ENCODE data around the gene ATG7. TPM values are rescaled to one million over a fixed set of nuclear protein-coding genes. Genes with fewer than 3 reads are reported as not detected.

The ATG7 gene
- total and polyA plus RNA-seq, 2 experiments from 2014 or later: 22.2 to 22.9 TPM

- no peak overlapping the region for H3K4me3 ChIP-seq
- H3K36me3 ChIP-seq: peaks cover 5% of the 10 kb centered on the region
- no peak for TF ChIP-seq CTCF (IDR thresholded peaks at IDR 0.05; ENCODE audit: low read depth, low read length)
- no peak overlapping the region for H3K27ac ChIP-seq
- H3K27me3 ChIP-seq: no peaks in the 10 kb centered on the region
- no peaks in the 10 kb centered on the region for H3K9me3 ChIP-seq (ENCODE audit: low read depth)
- no peak for DNase-seq (ENCODE audit: low read depth in 1 of 2, low spot score in 1 of 2)
- no peaks in the 10 kb centered on the region for H3K4me1 ChIP-seq (ENCODE audit: low read depth)
Observed at GRCh38 chr3:11297126-11297525, 24.9 kb downstream of the ATG7 start.

GRCh38 chr3:11300970-11301369 is 28.8 kb downstream of the ATG7 start:
- no peak for TF ChIP-seq CTCF (IDR thresholded peaks at IDR 0.05; ENCODE audit: low read depth, low read length)
- Histone ChIP-seq H3K9me3 (ENCODE audit: low read depth) (no peaks in the 10 kb centered on the region), H3K4me3 (no peak overlapping the region), H3K27me3 (no peaks in the 10 kb centered on the region), H3K4me1 (ENCODE audit: low read depth) (no peaks in the 10 kb centered on the region), H3K27ac (no peak overlapping the region), H3K36me3 (peaks cover 5% of the 10 kb centered on the region)
- no peak for DNase-seq (ENCODE audit: low read depth in 1 of 2, low spot score in 1 of 2)

- H3K36me3 ChIP-seq: peaks cover 5% of the 10 kb centered on the region
- no peak overlapping the region for H3K27ac ChIP-seq
Observed at GRCh38 chr3:11302444-11302843, 30.2 kb downstream of the ATG7 start.

GRCh38 chr3:11304175-11304574 is 32.0 kb downstream of the ATG7 start:
- H3K36me3 ChIP-seq: peaks cover 9% of the 10 kb centered on the region

More at GRCh38 chr3:11302444-11302843, 30.2 kb downstream of the ATG7 start:
- no peak for TF ChIP-seq CTCF (IDR thresholded peaks at IDR 0.05; ENCODE audit: low read depth, low read length)
- no peaks in the 10 kb centered on the region for H3K4me1 ChIP-seq (ENCODE audit: low read depth)
- no peak for DNase-seq (ENCODE audit: low read depth in 1 of 2, low spot score in 1 of 2)
- H3K27me3 ChIP-seq: no peaks in the 10 kb centered on the region
- H3K4me3 ChIP-seq: no peak overlapping the region
- no peaks in the 10 kb centered on the region for H3K9me3 ChIP-seq (ENCODE audit: low read depth)

GRCh38 chr3:11305509-11305908 is 33.3 kb downstream of the ATG7 start:
- Histone ChIP-seq H3K9me3 (ENCODE audit: low read depth) (no peaks in the 10 kb centered on the region), H3K4me1 (ENCODE audit: low read depth) (no peaks in the 10 kb centered on the region), H3K4me3 (no peak overlapping the region), H3K27ac (no peak overlapping the region), H3K36me3 (peaks cover 12% of the 10 kb centered on the region), H3K27me3 (no peaks in the 10 kb centered on the region)
- TF ChIP-seq CTCF (IDR thresholded peaks at IDR 0.05; ENCODE audit: low read depth, low read length): no peak
- DNase-seq (ENCODE audit: low read depth in 1 of 2, low spot score in 1 of 2): no peak

More at GRCh38 chr3:11304175-11304574, 32.0 kb downstream of the ATG7 start:
- Histone ChIP-seq H3K4me1 (ENCODE audit: low read depth) (no peaks in the 10 kb centered on the region), H3K9me3 (ENCODE audit: low read depth) (no peaks in the 10 kb centered on the region), H3K27ac (no peak overlapping the region), H3K4me3 (no peak overlapping the region), H3K27me3 (no peaks in the 10 kb centered on the region)
- DNase-seq (ENCODE audit: low read depth in 1 of 2, low spot score in 1 of 2): no peak
- TF ChIP-seq CTCF (IDR thresholded peaks at IDR 0.05; ENCODE audit: low read depth, low read length): no peak

All from cardiac muscle cell (in vitro differentiated cells and primary cell).